Measurements from ENCODE around the gene XYLT1. TPM values are rescaled to one million over a fixed set of nuclear protein-coding genes. Genes with fewer than 3 reads are reported as not detected.

Gene XYLT1
- total RNA-seq, 5 donors from 2014 or later (not counting 1 experiment from before 2014, with no cell fraction given) = 25.8 to 70.6 (median 57.8) TPM

GRCh38 chr16:17440131-17440530, 30.6 kb downstream of the XYLT1 start:
- no peak for ATAC-seq (replicated peaks in 1 of 4)
- CTCF ChIA-PET = no interaction called here
- peaks cover 51 to 66% (median 54%) of the 10 kb centered on the region in 3 donors for H3K4me1 Mint-ChIP-seq

GRCh38 chr16:17439580-17439979, 31.2 kb downstream of the XYLT1 start:
- Histone ChIP-seq H3K9me3 (no peaks in the 10 kb centered on the region), H3K27ac (ENCODE audit: low read length) (peak overlapping the region; percentile 26), H3K27me3 (replicated peaks in 1 of 2; ENCODE audit: control insufficient read depth in 2 of 2, extremely low read depth in 1 of 2, insufficient read depth in 2 of 2, low read length in 1 of 2) (no peaks in the 10 kb centered on the region), H3K36me3 (ENCODE audit: control insufficient read depth in 2 of 2, extremely low read depth in 1 of 2, insufficient read depth in 1 of 2, low read length in 1 of 2) (no peaks in the 10 kb centered on the region), H3K4me1 (ENCODE audit: control insufficient read depth in 1 of 2, extremely low read depth in 1 of 2, insufficient read depth in 2 of 2, low read length in 2 of 2) (peaks cover 14 to 18% of the 10 kb centered on the region in 2 experiments), H3K4me3 (ENCODE audit: control insufficient read depth in 1 of 2, extremely low read depth in 1 of 2, low read length in 1 of 2) (no peak overlapping the region)
- Mint-ChIP-seq H3K36me3 (peaks cover 38% of the 10 kb centered on the region), H3K9me3 (peaks cover 0 to 3% (median 0%) of the 10 kb centered on the region in 3 donors), H3K4me1 (peaks cover 51 to 67% (median 59%) of the 10 kb centered on the region in 3 donors), H3K27me3 (no peaks in the 10 kb centered on the region), H3K27ac (peak overlapping the region; percentile 73 to 86), H3K4me3 (peak overlapping the region in 2 of 3 donors; percentile 26 to 45)
- ChIA-PET CTCF (no interaction called here), POLR2A (no interaction called here)
- ATAC-seq (replicated peaks in 1 of 4) (peak; percentile 64 to 88 (median 82)), DNase-seq (peak in 1 of 35 experiments; percentile 42)
- WGBS (ENCODE audit: insufficient coverage) = 80% methylated on average over 1 of the region's 3 CpGs

More at GRCh38 chr16:17440131-17440530, 30.6 kb downstream of the XYLT1 start:
- DNase-seq = no peak
- Mint-ChIP-seq H3K4me3 (peak overlapping the region in 1 of 3 donors; percentile 45), H3K27me3 (no peaks in the 10 kb centered on the region), H3K9me3 (peaks cover 0 to 3% (median 0%) of the 10 kb centered on the region in 3 donors), H3K36me3 (peaks cover 38% of the 10 kb centered on the region), H3K27ac (peak overlapping the region in 1 of 2 donors; percentile 86)
- H3K4me1 ChIP-seq (ENCODE audit: control insufficient read depth in 1 of 2, extremely low read depth in 1 of 2, insufficient read depth in 2 of 2, low read length in 2 of 2) = peaks cover 14 to 18% of the 10 kb centered on the region in 2 experiments
- H3K36me3 ChIP-seq (ENCODE audit: control insufficient read depth in 2 of 2, extremely low read depth in 1 of 2, insufficient read depth in 1 of 2, low read length in 1 of 2) = no peaks in the 10 kb centered on the region
- POLR2A ChIA-PET = no interaction called here
- no peak overlapping the region for H3K4me3 ChIP-seq (ENCODE audit: control insufficient read depth in 1 of 2, extremely low read depth in 1 of 2, low read length in 1 of 2)
- 88% methylated on average over 2 of the region's 4 CpGs for WGBS (ENCODE audit: insufficient coverage)
- H3K27me3 ChIP-seq (replicated peaks in 1 of 2; ENCODE audit: control insufficient read depth in 2 of 2, extremely low read depth in 1 of 2, insufficient read depth in 2 of 2, low read length in 1 of 2) = no peaks in the 10 kb centered on the region
- H3K27ac ChIP-seq (ENCODE audit: low read length) = no peak overlapping the region
- no peaks in the 10 kb centered on the region for H3K9me3 ChIP-seq

GRCh38 chr16:17437981-17438380, 32.8 kb downstream of the XYLT1 start:
- no peaks in the 10 kb centered on the region for H3K27me3 Mint-ChIP-seq
- WGBS (ENCODE audit: insufficient coverage) = no CpG with 5 or more reads among the region's 5 CpGs
- H3K9me3 Mint-ChIP-seq = no peaks in the 10 kb centered on the region
- H3K36me3 Mint-ChIP-seq = peaks cover 35% of the 10 kb centered on the region
- H3K27ac Mint-ChIP-seq = no peak overlapping the region
- H3K27me3 ChIP-seq (replicated peaks in 1 of 2; ENCODE audit: control insufficient read depth in 2 of 2, extremely low read depth in 1 of 2, insufficient read depth in 2 of 2, low read length in 1 of 2) = no peaks in the 10 kb centered on the region
- no peak overlapping the region for H3K4me3 ChIP-seq (ENCODE audit: control insufficient read depth in 1 of 2, extremely low read depth in 1 of 2, low read length in 1 of 2)
- H3K9me3 ChIP-seq = no peaks in the 10 kb centered on the region
- ChIA-PET CTCF (no interaction called here), POLR2A (no interaction called here)
- H3K27ac ChIP-seq (ENCODE audit: low read length) = no peak overlapping the region
- ATAC-seq (replicated peaks in 1 of 4) (no peak), DNase-seq (no peak)
- H3K4me1 Mint-ChIP-seq = peaks cover 49 to 70% (median 61%) of the 10 kb centered on the region in 3 donors
- H3K4me1 ChIP-seq (ENCODE audit: control insufficient read depth in 1 of 2, extremely low read depth in 1 of 2, insufficient read depth in 2 of 2, low read length in 2 of 2) = peaks cover 14 to 18% of the 10 kb centered on the region in 2 experiments
- no peak overlapping the region for H3K4me3 Mint-ChIP-seq
- H3K36me3 ChIP-seq (ENCODE audit: control insufficient read depth in 2 of 2, extremely low read depth in 1 of 2, insufficient read depth in 1 of 2, low read length in 1 of 2) = no peaks in the 10 kb centered on the region

DNA sequence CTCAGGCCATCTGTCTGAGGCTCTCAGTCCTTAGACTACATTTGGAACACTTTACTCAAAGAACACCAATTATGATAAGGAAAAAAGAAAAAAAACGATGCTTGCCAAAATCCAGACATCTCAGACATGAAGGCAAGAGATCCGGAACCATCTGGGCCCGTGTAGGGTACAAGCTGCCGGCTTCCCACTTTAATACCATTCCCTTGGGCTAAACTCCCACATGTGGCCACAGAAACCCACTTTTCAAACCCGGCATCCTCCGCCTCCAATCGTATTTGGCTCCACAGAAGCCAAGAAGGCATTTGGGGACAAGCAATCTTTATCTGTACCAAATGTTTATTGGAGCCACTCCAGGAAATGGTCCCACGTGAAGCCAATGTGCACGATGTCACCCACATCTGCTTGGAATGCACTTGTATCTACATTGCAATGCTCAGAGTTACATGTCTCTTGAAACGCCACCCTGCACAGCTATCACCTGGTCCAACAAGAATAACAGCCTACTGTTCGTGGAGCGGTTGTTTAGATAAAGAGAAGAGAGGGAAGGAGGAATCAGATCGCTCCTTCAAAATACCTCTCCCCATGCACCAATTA, 33.5 kb downstream of the XYLT1 start:
- no peaks in the 10 kb centered on the region for H3K27me3 Mint-ChIP-seq

GRCh38 chr16:17435318-17435717, 35.4 kb downstream of the XYLT1 start:
- H3K36me3 Mint-ChIP-seq = peaks cover 39% of the 10 kb centered on the region
- ATAC-seq (replicated peaks in 1 of 4) (no peak), DNase-seq (no peak)
- Histone ChIP-seq H3K4me1 (ENCODE audit: control insufficient read depth in 1 of 2, extremely low read depth in 1 of 2, insufficient read depth in 2 of 2, low read length in 2 of 2) (peaks cover 13 to 16% of the 10 kb centered on the region in 2 experiments), H3K9me3 (no peaks in the 10 kb centered on the region), H3K4me3 (ENCODE audit: control insufficient read depth in 1 of 2, extremely low read depth in 1 of 2, low read length in 1 of 2) (no peak overlapping the region), H3K27me3 (replicated peaks in 1 of 2; ENCODE audit: control insufficient read depth in 2 of 2, extremely low read depth in 1 of 2, insufficient read depth in 2 of 2, low read length in 1 of 2) (no peaks in the 10 kb centered on the region), H3K36me3 (ENCODE audit: control insufficient read depth in 2 of 2, extremely low read depth in 1 of 2, insufficient read depth in 1 of 2, low read length in 1 of 2) (no peaks in the 10 kb centered on the region), H3K27ac (ENCODE audit: low read length) (no peak overlapping the region)
- ChIA-PET CTCF (no interaction called here), POLR2A (interaction anchor here in 1 of 2 donors (0.5 kb wide), 1 partner anchor 8 kb away, joined by 3 read pairs; no protein-coding TSS in a partner anchor)
- no peak overlapping the region for H3K4me3 Mint-ChIP-seq
- WGBS (ENCODE audit: insufficient coverage) = 100% methylated on average over 3 of the region's 5 CpGs
- no peaks in the 10 kb centered on the region for H3K27me3 Mint-ChIP-seq
- H3K27ac Mint-ChIP-seq = no peak overlapping the region
- H3K4me1 Mint-ChIP-seq = peaks cover 48 to 73% (median 53%) of the 10 kb centered on the region in 3 donors
- H3K9me3 Mint-ChIP-seq = no peaks in the 10 kb centered on the region

More for the DNA sequence above, 33.5 kb downstream of the XYLT1 start:
- no peak for DNase-seq
- no peaks in the 10 kb centered on the region for H3K36me3 ChIP-seq (ENCODE audit: control insufficient read depth in 2 of 2, extremely low read depth in 1 of 2, insufficient read depth in 1 of 2, low read length in 1 of 2)
- no peaks in the 10 kb centered on the region for H3K9me3 ChIP-seq
- H3K36me3 Mint-ChIP-seq = peaks cover 39% of the 10 kb centered on the region
- H3K27ac ChIP-seq (ENCODE audit: low read length) = no peak overlapping the region
- WGBS (ENCODE audit: insufficient coverage) = 100% methylated on average over 6 of the region's 13 CpGs
- POLR2A ChIA-PET = no interaction called here
- no peak overlapping the region for H3K4me3 ChIP-seq (ENCODE audit: control insufficient read depth in 1 of 2, extremely low read depth in 1 of 2, low read length in 1 of 2)
- H3K4me1 ChIP-seq (ENCODE audit: control insufficient read depth in 1 of 2, extremely low read depth in 1 of 2, insufficient read depth in 2 of 2, low read length in 2 of 2) = peaks cover 14 to 18% of the 10 kb centered on the region in 2 experiments
- H3K27me3 ChIP-seq (replicated peaks in 1 of 2; ENCODE audit: control insufficient read depth in 2 of 2, extremely low read depth in 1 of 2, insufficient read depth in 2 of 2, low read length in 1 of 2) = no peaks in the 10 kb centered on the region
- H3K9me3 Mint-ChIP-seq = no peaks in the 10 kb centered on the region
- no peak overlapping the region for H3K4me3 Mint-ChIP-seq
- CTCF ChIA-PET = no interaction called here
- no peak for ATAC-seq (replicated peaks in 1 of 4)
- H3K4me1 Mint-ChIP-seq = peaks cover 51 to 76% (median 61%) of the 10 kb centered on the region in 3 donors
- H3K27ac Mint-ChIP-seq = no peak overlapping the region

GRCh38 chr16:17433577-17434451, 36.9 kb downstream of the XYLT1 start:
- Histone ChIP-seq H3K36me3 (ENCODE audit: control insufficient read depth in 2 of 2, extremely low read depth in 1 of 2, insufficient read depth in 1 of 2, low read length in 1 of 2) (no peaks in the 10 kb centered on the region), H3K4me3 (ENCODE audit: control insufficient read depth in 1 of 2, extremely low read depth in 1 of 2, low read length in 1 of 2) (no peak overlapping the region), H3K9me3 (no peaks in the 10 kb centered on the region), H3K27ac (ENCODE audit: low read length) (no peak overlapping the region), H3K4me1 (ENCODE audit: control insufficient read depth in 1 of 2, extremely low read depth in 1 of 2, insufficient read depth in 2 of 2, low read length in 2 of 2) (peaks cover 0 to 2% of the 10 kb centered on the region in 2 experiments), H3K27me3 (replicated peaks in 1 of 2; ENCODE audit: control insufficient read depth in 2 of 2, extremely low read depth in 1 of 2, insufficient read depth in 2 of 2, low read length in 1 of 2) (no peaks in the 10 kb centered on the region)
- ATAC-seq (replicated peaks in 1 of 4) (no peak), DNase-seq (no peak)
- Mint-ChIP-seq H3K4me1 (peaks cover 35 to 61% (median 38%) of the 10 kb centered on the region in 3 donors), H3K27ac (no peak overlapping the region), H3K9me3 (no peaks in the 10 kb centered on the region), H3K4me3 (no peak overlapping the region), H3K27me3 (no peaks in the 10 kb centered on the region), H3K36me3 (peaks cover 41% of the 10 kb centered on the region)
- ChIA-PET CTCF (interaction anchor here in 1 of 2 donors (0.6 kb wide), 1 partner anchor 145 kb away, joined by 4 read pairs; no protein-coding TSS in a partner anchor), POLR2A (no interaction called here)
- WGBS (ENCODE audit: insufficient coverage) = 100% methylated on average over 1 of the region's 13 CpGs

Data from T-cell (primary cell).